ENCODE results near the gene MORN4. TPM values are rescaled to one million over a fixed set of nuclear protein-coding genes. Genes with fewer than 3 reads are reported as not detected.

Gene MORN4
- total RNA-seq, 4 donors from 2014 or later = 1.1 to 5.6 (median 3.7) TPM

DNA sequence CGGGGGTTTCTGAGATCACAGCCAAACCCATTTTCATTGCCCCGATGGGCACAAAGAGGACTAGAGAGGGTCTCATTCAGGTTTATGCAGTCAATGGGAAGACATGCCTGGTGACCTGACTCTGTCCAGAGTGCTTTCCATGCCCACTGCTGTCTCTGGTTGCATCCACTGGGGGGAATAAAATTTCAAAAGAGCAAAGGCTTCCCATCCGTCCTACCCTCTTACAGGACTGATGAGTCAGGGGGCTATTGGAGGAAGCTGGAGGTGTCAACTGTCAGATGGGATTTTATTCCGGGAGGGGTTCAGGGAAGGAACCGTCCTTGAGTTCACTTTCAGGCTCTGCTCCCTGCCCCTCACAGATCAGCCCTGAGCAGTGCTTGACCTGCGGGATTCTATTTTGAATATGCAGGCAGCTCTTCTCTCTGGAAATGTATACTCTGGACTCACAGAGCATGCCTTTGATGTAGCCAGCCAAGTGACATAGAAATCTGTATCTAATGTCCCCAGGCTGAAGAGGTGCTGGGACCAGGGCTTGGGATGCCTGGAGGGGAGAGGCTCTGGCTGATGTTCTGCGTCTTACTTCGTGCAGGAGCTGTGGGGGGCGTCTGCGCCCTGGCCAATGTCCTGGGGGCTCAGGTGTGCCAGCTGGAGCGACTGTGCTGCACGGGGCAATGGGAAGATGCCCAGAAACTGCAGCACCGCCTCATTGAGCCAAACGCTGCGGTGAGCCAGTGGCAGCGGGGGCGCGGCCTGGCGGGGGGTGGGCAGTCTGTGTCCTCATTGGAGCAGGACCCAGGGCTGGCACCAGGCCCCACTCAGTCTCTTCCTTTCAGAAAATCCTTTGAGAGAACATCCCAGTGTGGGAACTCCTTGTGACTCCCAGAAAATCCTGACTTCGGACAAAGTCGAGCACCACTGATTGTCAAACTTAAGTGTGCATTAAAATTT, 31.8 kb downstream of the MORN4 start:
- TF ChIP-seq, protein P1, sequence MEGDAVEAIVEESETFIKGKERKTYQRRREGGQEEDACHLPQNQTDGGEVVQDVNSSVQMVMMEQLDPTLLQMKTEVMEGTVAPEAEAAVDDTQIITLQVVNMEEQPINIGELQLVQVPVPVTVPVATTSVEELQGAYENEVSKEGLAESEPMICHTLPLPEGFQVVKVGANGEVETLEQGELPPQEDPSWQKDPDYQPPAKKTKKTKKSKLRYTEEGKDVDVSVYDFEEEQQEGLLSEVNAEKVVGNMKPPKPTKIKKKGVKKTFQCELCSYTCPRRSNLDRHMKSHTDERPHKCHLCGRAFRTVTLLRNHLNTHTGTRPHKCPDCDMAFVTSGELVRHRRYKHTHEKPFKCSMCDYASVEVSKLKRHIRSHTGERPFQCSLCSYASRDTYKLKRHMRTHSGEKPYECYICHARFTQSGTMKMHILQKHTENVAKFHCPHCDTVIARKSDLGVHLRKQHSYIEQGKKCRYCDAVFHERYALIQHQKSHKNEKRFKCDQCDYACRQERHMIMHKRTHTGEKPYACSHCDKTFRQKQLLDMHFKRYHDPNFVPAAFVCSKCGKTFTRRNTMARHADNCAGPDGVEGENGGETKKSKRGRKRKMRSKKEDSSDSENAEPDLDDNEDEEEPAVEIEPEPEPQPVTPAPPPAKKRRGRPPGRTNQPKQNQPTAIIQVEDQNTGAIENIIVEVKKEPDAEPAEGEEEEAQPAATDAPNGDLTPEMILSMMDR (IDR thresholded peaks at IDR 0.05; ENCODE audit: low read depth) = no peak

DNA sequence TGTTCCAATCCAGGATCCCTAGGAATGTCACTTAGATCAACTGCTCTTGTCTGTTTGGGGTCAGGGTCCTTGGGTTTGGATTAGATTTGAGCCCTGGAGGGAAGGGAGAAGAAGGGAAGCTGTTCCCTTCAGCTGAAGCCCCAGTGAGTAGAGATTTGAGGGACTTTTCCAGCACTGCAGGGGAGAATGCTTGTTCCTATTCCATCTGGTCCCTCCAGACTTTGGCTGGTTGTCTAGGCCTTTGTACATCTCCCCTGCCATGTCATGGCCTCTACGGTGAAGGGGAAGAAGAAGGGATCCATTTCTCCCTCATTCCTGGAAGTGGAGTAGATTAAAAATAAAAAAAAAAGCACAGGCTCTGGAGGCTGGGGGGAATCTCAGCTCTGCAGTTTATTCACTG, 32.7 kb downstream of the MORN4 start:
- TF ChIP-seq, protein P1 (IDR thresholded peaks at IDR 0.05; ENCODE audit: low read depth) = no peak

DNA sequence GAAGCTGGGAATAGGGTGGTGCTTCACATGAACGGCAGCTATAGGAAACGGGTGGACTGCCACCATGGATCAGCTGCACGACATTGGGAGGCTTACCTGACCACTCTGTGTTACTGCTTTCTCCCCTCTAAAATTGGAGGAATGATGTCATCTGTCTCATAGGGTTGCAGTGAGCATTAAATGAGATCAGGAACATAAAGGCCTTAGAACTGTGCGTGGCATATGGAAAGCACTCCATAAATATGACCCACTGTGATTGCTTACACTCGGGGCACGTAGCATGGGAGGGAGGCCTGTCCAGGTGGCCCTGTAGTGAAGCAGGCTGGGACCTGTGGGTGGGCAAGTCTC, 34.1 kb downstream of the MORN4 start:
- TF ChIP-seq, protein P1 (IDR thresholded peaks at IDR 0.05; ENCODE audit: low read depth) = no peak

DNA sequence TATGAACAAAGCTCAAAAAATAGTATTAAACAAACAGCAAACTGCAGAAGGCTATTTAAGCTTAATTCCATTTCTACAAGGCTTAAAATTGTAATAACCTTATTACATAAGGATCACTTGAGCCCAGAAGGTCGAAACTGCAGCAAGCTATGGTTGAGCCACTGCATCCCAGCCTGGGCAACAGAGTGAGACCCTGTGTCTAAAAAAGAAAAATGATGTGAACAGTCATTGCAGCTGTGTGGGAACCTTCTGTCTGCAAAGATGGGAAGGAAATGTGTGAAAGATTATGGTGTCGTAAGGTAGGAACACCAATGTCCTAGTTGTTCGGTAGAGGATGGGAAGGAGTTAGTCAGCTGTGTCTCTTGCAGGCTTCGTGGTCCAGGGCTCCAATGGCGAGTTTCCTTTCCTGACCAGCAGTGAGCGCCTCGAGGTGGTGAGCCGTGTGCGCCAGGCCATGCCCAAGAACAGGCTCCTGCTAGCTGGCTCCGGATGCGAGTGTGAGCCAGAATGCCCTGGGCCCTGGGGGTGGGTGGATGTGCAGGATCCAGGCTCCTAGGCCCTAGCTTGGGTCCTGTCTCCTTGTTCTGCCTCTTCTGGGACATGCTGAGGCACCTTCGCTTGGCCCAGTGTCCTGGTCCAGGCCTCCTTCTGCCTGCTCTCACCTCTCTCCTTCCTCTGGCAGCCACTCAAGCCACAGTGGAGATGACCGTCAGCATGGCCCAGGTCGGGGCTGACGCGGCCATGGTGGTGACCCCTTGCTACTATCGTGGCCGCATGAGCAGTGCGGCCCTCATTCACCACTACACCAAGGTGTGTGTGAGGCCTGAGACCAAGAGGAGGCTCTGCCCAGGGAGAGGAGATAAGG, 34.7 kb downstream of the MORN4 start:
- TF ChIP-seq, protein P1 (IDR thresholded peaks at IDR 0.05; ENCODE audit: low read depth) = no peak

DNA sequence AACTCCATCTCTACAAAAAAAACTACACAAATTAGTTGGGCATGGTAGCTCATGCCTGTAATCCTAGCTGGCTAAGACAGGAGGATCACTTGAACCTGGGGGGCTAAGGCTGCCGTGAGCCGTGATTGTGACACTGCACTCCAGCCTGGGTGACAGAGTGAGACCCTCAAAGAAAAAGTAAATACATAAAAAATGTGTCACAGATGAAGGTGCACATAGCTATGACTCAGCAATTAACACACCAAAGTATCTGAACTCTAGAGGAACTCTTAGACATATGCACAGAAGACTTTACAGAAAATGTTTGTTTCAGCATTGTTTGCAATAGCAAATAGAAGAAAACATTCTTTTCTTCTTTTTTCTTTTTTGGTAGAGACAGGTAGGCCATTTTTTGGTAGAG, 35.5 kb downstream of the MORN4 start:
- TF ChIP-seq, protein P1 (IDR thresholded peaks at IDR 0.05; ENCODE audit: low read depth) = no peak

DNA sequence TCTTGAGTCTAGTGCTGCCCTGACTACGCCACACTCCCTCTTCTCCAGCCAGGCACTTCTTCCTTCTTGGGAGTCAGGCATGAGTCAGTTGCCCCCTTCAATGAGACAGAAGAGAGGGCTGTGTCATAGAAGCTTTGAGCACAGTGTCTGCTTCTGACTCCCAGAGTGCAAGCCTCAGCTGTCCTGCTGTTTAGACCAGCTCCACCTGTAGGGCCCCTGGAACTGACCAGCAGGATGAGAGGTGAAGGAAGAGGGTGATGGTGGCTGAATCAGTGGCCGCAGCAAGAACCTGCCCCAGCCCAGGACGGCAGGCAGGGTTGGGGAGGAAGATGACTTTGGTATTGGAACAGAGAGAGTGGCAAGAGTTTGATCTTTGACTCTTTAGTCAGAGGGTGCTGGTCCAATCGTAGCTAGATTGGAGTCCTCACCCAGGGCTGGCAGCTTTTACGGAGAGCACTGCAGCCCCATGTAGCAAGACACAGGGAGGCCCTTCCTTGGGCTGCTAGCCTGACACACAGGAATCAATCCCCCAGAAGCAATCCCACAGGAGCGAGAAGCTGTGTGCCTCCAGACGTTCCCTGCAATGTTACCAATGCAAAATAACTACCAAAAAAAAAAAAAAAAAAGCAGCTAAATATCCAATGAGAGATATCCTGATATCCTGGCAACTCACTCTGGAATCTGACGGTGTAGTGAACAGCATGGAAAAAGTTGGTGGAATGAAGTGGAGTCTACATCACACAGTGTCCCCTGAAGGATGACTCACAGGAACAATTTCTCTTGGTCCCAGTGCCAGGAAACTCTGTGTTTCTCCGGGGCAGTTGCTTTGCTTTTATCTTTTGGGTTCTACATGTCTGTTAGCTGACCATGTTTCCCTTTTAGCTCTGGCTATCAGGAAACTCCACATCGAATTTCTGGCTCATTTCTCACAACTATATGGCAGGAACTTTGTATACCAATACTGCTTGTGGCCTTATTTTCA, 36.9 kb downstream of the MORN4 start:
- TF ChIP-seq, protein P1 (IDR thresholded peaks at IDR 0.05; ENCODE audit: low read depth) = no peak

All from subcutaneous adipose tissue (tissue), 4 donors.